SIG-M5 treated with dmso at 0.1 percent for 504 hours (cell line): ENCODE results near the gene NT5M.

Experiments
- DNase-seq: peaks from one replicate; lab custom pipeline; 2025; ENCODE audit not compliant: unreplicated experiment; lab: John Stamatoyannopoulos, UW

The NT5M gene

DNA sequence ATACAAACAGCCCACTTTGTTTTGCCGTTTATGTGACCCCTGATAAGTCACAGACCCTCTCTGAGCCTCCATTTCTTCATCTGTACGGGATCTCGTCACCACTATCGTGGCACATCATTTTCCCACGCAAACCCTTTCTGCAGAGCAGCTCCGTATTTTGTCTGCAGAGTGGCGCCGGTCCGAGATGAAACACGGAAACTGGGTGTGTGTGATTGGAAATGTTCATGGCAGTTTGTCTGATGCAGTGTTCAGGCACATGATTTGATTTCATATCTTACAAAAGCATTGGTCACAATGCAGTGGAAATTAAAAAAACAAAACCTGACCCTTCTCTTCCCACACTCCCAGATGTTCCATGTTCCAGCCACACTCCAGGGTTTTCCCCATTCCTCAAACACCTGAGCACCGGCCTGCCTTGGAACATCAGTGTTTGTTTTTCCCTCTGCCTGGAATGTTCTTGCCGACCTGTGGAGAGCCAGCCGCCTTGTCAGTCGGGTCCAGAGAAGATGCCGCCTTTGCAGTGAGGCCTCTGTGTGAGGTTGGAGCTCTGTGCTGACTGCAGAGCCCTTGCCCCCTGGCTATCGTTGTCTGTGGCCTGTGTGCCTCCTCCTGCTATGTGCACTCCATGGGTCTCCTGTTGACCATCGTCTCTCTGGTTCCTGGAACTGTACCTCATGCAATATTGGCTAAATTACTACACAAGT is 39.2 kb downstream of the NT5M start:
- no peak for DNase-seq

DNA sequence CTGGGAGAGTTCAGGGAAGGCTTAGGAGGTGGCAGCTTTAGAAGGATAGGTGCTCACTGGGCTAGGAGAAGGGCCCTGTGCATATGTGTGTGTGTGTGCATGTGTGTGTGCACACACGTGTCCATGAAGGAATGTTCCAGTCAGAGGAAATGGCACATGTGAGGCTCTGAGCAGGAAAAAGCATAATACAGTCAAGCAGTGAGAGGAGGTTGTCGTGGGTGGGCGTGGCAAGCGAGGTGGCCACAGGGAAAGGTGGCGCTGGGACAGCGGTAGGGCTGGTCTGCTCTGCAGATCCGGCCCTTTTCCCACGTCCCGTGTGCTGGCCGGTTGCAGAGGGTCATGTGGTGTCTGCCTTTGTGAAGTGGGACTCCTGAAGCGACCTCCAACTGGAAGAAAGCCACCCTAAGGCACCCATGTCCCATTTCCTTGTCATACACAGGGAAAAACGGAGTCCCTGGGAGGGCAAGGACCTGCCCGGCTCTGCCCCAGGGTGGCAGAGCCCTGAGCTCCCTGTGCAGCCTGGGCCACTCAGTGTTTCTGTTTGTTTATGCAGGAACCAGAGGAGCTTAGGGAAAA is 40.1 kb downstream of the NT5M start:
- DNase-seq = no peak

DNA sequence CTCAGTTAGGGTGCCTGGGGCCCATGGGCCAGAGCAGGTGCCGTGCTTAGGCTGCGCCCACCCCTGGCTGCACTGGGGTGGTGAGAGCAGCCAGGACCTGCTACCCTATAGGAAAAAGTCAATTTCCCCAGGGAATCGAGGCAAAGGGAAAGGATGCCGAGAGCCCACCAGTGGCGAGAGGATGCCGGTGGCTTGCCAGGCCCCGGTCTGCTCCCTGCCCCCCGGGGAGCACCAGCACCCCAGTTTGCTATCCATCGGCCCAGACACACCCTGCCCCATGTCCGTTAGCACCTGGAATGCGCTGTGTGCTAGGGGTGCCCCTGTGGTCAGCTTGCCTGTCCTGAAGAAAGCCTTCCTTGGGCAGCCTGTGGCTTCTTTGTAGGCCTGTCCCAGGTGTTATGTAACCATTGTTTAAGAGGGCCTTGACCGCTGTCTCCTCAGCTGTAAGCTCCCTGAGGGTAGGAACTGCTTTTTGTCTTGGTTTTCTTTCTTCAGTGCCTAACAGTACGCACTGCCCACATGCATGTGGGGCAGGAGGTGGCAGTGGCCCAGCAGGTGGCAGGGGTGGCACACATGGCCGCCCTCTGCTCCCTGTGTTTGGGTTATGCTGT is 40.8 kb downstream of the NT5M start:
- no peak for DNase-seq

DNA sequence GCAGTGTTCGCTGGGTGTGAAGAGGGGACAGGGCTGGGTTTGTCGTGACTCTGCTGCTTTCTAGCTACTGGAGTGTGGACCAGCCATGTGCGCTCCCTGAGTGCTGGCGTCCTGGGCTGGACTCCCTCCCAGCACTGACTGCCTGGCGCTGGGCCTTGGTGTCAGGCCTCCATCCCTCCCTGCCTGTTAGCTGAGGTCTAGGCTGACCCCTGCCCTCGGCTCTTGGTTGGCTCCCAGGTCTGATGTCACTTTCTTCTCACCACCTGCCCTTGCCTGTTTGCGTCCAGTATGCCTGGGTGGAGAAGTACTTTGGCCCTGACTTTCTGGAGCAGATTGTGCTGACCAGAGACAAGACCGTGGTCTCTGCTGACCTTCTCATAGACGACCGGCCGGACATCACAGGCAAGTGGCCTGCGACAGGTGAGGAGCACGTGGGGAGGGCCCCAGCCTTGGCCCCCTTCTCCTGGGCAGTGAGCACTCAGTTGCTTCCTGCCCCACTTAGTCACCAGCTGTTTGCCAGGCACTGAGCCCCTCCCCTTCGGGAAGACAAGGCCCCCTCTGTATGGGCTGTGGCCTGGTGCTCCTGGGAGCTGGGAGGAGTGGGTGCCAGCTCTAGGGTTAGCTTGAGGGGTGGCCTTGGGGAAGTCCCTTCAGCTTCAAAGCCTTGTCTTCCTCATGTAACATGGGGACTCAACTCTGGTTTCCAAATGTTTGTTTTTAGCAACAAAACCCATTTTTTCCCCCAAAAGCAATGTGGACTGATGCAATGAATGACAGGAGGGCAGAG is 41.5 kb downstream of the NT5M start:
- DNase-seq = no peak

DNA sequence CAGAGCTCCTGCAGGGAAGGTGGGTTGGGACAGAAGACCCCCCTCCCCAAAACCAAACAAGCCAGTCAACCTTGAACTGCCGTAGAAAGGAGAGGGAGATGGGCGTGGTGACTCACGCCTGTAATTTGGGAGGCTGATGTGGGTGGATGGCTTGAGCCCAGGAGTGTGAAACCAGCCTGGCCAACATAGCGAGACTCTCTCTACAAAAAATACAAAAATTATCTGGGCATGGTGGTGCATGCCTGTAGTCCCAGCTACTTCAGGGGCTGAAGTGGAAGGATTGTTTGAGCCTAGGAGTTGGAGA is 42.1 kb downstream of the NT5M start:
- no peak for DNase-seq

DNA sequence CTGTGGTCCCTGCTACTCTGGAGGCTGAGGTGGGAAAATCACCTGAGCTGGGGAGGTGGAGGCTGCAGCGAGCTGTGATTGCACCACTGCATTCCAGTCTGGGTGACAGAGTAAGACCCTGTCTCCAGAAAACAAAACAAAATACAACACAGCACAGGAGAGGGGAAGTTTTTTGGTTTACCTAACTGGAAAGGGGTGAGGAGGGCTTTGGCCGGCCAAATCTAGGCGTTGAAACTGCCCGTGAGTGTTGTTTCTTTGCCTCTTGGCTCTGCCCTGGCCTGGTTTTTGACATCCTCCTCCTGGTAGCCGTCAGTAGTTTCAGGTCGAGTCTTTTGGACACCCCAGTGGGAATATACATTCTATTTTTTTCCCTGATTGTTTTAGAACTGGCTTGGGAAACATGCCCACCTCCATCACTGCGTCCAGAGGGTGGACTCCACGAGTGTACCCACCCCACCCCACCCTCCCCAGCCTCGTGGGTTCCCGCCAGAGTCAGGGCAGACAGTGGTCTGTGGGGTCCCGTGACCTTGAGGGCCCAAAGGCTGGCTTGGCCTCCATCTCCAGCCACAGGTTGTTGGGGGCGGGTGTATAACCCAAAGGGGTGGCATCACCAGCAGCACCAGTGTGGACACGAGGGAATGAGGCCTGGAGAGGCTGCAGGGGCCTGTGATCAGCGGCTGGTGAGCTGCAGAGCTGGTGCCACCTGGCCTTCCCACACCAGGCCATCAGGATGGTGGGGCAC is 42.7 kb downstream of the NT5M start:
- DNase-seq = no peak

DNA sequence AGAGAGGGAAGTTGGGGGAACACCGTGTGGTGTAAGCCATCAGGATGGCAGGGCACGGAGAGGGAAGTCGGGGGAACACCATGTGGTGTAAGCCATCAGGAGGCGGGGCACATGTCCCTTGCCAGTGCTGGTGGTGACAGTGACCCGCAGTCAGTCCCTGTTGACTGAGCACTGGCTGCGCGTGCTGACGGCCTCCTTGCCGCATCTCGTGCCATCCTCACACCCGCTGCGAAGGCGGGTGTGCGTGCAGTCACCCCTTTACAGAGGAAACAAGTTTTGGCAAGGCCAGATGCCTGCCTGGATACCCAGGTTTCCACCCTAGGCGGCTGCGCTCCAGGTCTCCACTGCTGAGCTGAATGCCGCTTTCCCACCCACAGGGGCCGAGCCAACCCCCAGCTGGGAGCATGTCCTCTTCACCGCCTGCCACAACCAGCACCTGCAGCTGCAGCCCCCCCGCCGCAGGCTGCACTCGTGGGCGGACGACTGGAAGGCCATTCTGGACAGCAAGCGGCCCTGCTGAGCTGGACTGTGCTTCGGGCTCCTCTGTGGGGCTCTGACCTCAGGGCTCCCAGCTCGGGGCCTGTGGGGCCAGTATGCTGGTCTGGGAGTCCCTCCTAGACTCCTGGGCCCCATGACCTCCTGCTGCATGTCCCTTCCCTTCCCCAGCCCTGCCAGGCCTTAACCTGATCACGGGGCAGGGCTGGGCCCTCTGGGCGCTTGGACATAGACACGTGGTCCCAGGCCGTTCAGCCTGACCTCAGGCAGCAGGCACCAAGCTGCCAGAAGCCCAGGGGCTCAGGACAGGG is 43.5 kb downstream of the NT5M start:
- DNase-seq = no peak

DNA sequence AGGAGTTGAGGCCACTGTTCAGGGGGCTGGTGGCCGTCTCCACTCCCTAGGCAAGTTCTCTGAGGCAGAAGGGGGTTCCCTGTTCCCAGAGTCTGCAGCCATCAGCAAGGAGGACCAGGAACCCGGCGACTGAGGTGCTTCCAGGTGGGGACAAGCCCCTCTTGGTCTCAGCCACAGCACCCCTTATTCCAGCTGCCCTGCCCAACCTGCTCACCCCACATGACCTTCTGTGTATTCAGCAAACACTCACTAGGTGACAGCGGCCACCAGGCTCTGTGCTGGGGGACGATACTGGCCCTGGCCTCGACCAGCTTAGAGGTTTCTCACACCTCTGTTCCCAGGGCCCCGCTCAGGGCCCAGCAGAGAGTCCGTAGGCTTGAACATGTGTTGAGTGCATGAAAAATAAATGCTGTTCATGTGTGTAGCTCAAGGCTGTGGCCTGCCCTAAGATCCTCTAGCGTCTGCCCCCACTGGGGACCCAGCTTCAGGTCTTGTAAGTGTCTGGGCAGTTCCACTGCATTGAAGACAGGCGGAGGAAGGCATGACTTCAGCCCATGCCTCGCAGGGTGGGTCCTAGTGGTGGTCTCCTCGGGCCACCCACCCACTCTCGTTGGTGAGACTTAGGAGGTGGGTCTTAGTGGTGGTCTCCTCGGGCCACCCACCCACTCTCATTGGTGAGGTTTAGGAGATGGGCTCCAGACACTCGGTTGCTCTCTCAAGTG is 44.2 kb downstream of the NT5M start:
- DNase-seq = no peak

DNA sequence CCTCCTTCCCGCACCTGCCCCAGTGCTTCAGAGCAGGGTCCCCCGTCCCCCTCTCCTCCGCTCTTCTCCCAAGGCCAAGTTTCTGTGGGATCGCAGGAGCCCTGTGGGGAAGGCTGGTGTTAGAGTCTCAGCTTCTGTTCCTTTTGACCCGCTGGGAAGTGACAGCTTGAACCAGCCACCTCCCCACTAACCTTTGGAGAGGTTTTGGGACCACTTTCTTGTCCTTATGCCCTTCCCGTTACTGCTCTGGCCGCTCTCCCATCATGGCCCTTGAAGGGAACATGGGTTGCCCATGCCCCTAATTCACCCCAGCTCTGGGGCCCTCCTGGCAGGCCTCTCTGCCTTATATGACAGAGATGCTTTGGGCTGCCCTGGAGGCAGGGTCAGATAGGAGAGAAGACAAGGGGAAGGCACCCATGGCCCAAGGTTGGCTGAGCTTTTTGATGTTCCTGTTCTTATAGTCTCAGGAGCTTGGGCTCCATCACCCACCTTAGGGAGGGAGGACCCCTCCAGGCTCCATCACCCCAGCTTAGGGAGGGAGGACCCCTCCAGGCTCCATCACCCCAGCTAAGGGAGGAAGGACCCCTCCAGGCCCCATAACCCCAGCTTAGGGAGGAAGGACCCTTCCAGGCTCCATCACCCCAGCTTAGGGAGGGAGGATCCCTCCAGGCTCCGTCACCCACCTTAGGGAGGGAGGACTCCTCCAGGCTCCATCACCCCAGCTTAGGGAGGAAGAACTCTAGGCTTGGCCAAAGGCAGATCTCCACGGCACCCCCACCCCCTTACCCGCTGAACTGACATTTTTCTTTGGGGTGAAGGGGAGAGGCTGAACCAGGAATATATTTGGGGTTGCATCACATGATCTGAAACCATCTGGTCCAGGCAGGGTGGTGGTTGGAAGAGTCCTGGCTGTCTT is 45.0 kb downstream of the NT5M start:
- no peak for DNase-seq

DNA sequence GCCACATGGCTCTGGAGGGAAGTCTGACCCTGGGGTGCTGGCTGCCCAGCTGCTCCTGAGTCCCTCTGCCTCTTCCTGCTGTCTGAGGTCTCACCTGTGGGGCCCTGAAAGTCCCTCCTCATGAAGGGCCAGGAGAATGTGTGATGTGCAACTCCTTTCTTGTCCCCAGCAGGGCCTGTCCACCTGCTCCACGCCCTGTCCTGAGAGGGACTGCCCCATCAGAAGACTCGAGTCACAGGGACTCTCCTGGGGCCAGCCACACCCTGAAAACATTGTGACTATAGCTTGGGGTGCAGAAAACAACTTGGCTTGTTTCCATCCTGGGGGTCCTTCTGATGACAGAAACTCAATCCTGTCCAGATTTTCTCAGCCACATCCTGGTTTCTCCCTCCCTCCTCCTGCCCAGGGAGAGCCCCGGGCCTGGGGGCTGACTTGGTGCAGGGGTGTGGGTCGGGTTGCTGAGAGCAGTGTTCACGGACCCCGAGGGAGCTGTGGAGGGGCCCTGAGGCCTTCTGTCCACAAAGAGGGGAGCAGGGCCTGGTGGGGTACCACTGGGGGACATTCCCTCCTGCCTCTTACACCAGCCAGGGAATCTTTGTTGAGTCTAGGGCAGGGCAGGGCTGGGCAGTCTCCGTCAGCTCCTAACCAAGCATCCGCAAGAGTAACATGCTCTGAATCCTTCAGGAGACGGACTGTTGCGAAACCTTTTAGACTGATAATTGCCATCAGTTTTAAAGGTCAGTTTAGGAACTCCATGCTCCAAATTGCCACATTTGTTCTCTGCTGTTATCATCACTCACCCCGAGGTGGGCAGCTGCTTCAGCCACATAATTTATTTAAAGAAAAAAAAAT is 45.9 kb downstream of the NT5M start:
- no peak for DNase-seq

DNA sequence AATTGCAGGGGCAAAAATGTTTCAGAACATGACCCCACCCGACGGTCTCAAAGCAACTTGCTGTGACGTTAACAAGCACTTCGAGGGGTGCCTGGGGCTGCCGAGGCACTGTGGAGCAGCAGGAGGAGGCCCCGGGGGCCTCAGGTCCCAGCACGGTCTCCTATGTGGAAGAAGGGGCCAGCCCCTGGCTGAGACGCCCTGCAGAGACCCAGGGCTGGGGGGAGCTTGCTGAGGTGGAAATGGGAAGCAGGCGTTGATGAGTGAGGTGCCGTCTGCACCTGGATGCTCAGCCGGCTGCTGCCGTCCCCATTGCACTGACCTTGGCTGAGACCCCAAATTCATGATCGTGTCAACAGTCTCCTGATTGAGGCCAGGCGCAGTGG is 46.5 kb downstream of the NT5M start:
- no peak for DNase-seq

DNA sequence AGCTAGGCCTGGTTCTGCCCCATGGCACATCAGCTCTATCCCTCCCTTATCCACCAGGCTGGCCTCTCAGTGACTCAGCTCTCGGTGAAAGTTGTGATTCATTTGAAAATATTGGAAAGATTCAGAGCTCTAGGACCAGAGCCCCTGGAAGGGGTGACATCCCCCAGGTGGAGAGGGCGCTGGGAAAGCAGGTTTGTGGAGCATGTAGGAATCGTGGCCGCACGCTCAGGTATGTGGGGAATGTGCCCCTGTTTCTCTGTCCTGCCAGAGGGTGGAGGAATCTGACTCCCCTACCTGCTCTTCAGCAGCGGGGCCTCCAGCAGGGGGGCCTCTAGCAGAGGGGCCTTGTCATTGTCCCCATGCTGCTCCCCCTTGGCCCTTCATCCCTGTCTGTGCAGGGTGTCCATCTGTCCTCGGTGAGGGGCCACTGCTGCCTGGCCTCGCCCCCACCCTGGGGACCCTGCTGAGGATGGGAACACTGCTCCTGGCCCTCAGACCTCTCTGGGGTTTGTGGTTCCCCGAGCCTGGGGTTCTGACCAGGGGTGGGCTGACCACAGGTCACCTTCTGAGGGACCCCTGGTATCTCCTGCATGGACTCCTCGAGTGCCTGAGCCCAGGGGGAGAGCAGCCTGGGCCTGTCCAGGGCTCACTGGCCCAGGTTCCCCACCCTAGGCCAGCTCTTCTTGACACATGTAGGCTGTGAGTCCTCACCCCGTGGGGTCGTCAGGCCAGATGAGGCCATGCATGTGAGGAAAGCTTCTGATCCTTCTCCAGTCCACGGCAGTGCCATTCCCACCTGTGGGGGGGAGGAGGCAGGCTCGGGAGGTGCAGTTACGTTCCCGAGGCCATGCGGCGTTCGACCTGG is 47.5 kb downstream of the NT5M start:
- DNase-seq = no peak

DNA sequence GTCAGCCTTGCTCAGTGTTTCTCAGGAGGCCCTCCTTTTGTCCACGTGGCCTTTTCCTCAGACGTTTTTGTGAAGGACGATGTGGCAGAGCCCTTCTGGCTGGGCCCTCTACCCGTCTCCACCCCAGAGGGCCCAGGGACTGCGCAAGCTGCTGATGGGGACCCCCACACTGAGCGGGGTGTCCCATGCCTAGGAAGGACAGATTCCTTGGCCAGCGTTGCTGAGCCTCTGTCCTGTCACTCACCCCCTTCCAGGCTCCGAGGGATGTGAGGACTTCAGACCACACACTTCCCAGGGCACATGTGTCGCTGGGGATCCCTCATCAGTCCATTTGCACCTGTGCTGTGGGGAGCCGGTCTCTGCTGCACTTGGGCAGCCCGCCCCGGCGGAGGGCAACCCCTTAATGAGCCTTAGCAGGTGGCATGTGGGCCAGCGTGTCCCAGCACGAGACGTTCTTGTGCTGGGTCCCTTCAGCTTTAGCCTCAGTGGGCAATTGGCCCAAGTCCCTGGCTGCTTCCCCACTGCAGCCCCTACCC is 48.3 kb downstream of the NT5M start:
- DNase-seq = no peak

DNA sequence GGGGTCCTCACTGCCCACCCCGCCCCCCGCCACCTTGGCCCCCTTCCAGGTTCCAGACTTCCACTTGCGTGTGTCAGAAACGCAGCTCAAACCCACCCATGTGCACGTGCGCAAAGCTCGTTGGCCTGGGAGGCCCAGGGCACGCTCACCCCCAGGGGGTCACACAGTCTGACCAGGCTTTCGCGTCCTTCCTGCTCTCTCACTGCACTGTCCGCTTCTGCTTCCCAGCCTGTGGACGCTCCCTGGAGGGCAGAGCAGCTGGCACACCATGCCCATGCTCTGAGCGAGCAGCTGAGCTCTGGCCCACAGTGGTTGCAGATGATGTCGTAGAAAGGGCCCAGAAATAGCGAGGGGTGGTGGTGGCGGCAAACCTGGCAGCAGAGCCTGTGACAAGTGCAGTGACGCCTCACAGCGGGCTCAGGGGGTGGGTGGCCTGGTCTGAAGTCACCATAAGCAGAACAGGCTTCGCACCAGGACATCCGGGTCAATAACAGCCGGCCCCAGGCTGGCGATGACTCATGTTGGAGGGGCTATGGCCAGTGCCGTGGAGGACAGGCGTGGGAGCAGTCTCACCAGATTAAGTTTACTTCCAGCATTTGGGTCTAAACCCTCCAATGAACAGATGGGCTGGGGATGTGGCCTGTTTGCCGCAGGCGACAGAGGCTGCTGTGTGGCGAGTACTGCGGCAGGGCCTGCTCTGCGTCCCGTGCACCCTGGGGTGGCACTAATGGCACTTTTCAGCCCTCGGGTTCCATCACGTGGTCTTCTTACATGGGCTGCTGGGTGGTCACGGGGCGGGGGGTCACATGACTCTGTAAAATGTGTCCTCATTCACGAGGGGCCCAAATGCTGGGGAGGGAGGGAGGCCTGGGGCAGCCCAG is 49.0 kb downstream of the NT5M start:
- DNase-seq = no peak

DNA sequence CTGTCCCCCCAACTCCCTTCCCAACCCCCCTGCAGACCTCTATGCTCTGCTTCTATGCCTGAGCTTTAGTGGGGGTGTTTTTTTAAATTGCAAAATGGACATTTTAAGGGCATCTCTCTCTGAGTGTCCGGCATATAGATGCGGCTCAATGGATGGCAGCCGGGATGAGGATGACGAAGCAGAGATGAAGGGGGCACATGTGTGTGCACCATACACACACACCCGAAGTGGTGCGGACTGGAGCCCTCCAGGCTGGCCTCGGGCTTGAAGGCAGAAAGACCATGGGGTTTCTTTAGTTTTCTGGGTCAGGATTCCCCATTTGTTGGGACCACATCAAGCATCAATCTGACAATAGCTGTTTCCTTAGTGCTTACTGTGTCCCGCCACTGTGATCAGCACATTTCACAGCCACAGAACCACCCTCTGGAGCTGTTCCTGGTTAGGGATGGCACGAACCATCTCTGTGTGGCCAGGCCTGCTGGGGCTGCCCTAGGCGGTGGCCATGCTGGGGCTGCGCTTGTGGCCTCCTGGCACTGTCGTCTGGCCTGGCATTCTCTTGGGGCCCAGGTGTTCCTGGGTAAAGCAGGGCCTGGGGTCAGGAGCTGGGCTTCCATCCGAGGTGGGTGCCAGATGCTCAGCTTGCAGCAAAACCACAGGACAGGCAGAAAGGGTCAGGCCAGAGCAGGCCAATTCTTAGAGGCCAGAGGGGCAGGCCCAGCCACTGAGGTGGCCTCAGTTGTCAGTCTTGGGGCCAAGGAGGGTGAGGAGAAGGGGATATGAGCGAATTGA is 49.9 kb downstream of the NT5M start:
- DNase-seq = no peak
